ENCODE data around the gene DCXR. TPM values are rescaled to one million over a fixed set of nuclear protein-coding genes. Genes with fewer than 3 reads are reported as not detected.

The DCXR gene
- total RNA-seq, 6 experiments from 2014 or later = 73.4 to 100 (median 84.8) TPM

- H3K4me3 Mint-ChIP-seq = no peak overlapping the region
- DNase-seq = no peak
- no peak for TF ChIP-seq CTCF (IDR thresholded peaks at IDR 0.05)
- H3K27me3 Mint-ChIP-seq (ENCODE audit: insufficient read depth) = peaks cover 3% of the 10 kb centered on the region; the same call in 1 of the 2 replicates
- H3K27ac Mint-ChIP-seq = peak overlapping the region; percentile 18; the same call in 1 of the 2 replicates
- H3K9me3 Mint-ChIP-seq = no peaks in the 10 kb centered on the region
- peaks cover 3% of the 10 kb centered on the region; the same call in 1 of the 2 replicates for H3K36me3 Mint-ChIP-seq (ENCODE audit: low read depth)
- H3K4me1 Mint-ChIP-seq (ENCODE audit: low read depth) = peaks cover 10% of the 10 kb centered on the region; the same call in 1 of the 2 replicates
Measured at GRCh38 chr17:82055023-82055964, 17.8 kb upstream of the DCXR start.

GRCh38 chr17:82054351-82055022 is 17.0 kb upstream of the DCXR start:
- DNase-seq = no peak
- Mint-ChIP-seq H3K27me3 (ENCODE audit: insufficient read depth) (no peaks in the 10 kb centered on the region), H3K36me3 (ENCODE audit: low read depth) (no peaks in the 10 kb centered on the region), H3K27ac (0 out of 2 replicates have a peak overlapping the region, but pooled peaks have one; percentile 18), H3K4me1 (ENCODE audit: low read depth) (peaks cover 10% of the 10 kb centered on the region; the same call in 1 of the 2 replicates), H3K9me3 (no peaks in the 10 kb centered on the region), H3K4me3 (no peak overlapping the region)
- TF ChIP-seq CTCF (IDR thresholded peaks at IDR 0.05) = no peak

- no peaks in the 10 kb centered on the region for H3K9me3 Mint-ChIP-seq
- peak overlapping the region; percentile 16; the same call in 1 of the 2 replicates for H3K27ac Mint-ChIP-seq
- peak overlapping the region; percentile 90 for H3K4me3 Mint-ChIP-seq
- TF ChIP-seq CTCF (IDR thresholded peaks at IDR 0.05) = no peak
- DNase-seq = no peak
- H3K4me1 Mint-ChIP-seq (ENCODE audit: low read depth) = peaks cover 10% of the 10 kb centered on the region; the same call in 1 of the 2 replicates
- no peaks in the 10 kb centered on the region for H3K27me3 Mint-ChIP-seq (ENCODE audit: insufficient read depth)
- H3K36me3 Mint-ChIP-seq (ENCODE audit: low read depth) = no peaks in the 10 kb centered on the region
Measured at GRCh38 chr17:82053556-82054263, 16.2 kb upstream of the DCXR start.

GRCh38 chr17:82053130-82053529 is 15.6 kb upstream of the DCXR start:
- Mint-ChIP-seq H3K4me1 (ENCODE audit: low read depth) (peaks cover 10% of the 10 kb centered on the region; the same call in 1 of the 2 replicates), H3K9me3 (no peaks in the 10 kb centered on the region), H3K27me3 (ENCODE audit: insufficient read depth) (no peaks in the 10 kb centered on the region), H3K27ac (peak overlapping the region; percentile 16; the same call in 1 of the 2 replicates), H3K4me3 (peak overlapping the region; percentile 90), H3K36me3 (ENCODE audit: low read depth) (no peaks in the 10 kb centered on the region)
- DNase-seq = no peak
- no peak for TF ChIP-seq CTCF (IDR thresholded peaks at IDR 0.05)

- no peak for TF ChIP-seq CTCF (IDR thresholded peaks at IDR 0.05)
- DNase-seq = no peak
- H3K4me3 Mint-ChIP-seq = peak overlapping the region; percentile 90
- H3K36me3 Mint-ChIP-seq (ENCODE audit: low read depth) = peaks cover 2% of the 10 kb centered on the region; the same call in 1 of the 2 replicates
- H3K27ac Mint-ChIP-seq = peak overlapping the region; percentile 67
- H3K4me1 Mint-ChIP-seq (ENCODE audit: low read depth) = peaks cover 10% of the 10 kb centered on the region; the same call in 1 of the 2 replicates
- H3K27me3 Mint-ChIP-seq (ENCODE audit: insufficient read depth) = no peaks in the 10 kb centered on the region
- no peaks in the 10 kb centered on the region for H3K9me3 Mint-ChIP-seq
Measured at GRCh38 chr17:82052638-82053059, 15.2 kb upstream of the DCXR start.
